ENCODE data around the gene SLC35F3. TPM values are rescaled to one million over a fixed set of nuclear protein-coding genes. Genes with fewer than 3 reads are reported as not detected.
A peak's percentile ranks its signal among the peaks of the same experiment; 100 is the strongest.

The SLC35F3 gene
- polyA plus RNA-seq, 1 donor from 2014 or later = 13.9 TPM

GRCh38 chr1:234123867-234124266, 219.4 kb downstream of the SLC35F3 start:
- Histone ChIP-seq H3K27ac (ENCODE audit: low read length) (no peak overlapping the region), H3K27me3 (ENCODE audit: insufficient read depth, low read depth, low read length) (no peaks in the 10 kb centered on the region), H3K4me2 (ENCODE audit: low read length) (no peak overlapping the region), H3K9me2 (ENCODE audit: insufficient read depth, low read length) (no peaks in the 10 kb centered on the region), H3K4me3 (ENCODE audit: low read length) (no peak overlapping the region), H3K79me2 (replicated peaks; ENCODE audit: insufficient read depth, low read length) (no peaks in the 10 kb centered on the region), H3K9ac (ENCODE audit: low read length) (no peak overlapping the region), H2AFZ (ENCODE audit: low read depth, low read length) (no peak overlapping the region), H3F3A (ENCODE audit: insufficient read depth, low read length, poor library complexity, severe bottlenecking) (no peaks in the 10 kb centered on the region), H3K36me3 (ENCODE audit: insufficient read depth, low read length) (no peaks in the 10 kb centered on the region), H3K9me3 (ENCODE audit: low read length) (no peaks in the 10 kb centered on the region), H4K20me1 (ENCODE audit: insufficient read depth) (no peaks in the 10 kb centered on the region)
- no peak for TF ChIP-seq POLR2AphosphoS5 (IDR thresholded peaks at IDR 0.05)
- TF ChIP-seq REST (IDR thresholded peaks at IDR 0.05; ENCODE audit: borderline replicate concordance) = no peak
- no peak for TF ChIP-seq TAF1 (IDR thresholded peaks at IDR 0.05; ENCODE audit: low read depth)

GRCh38 chr1:234125283-234125682, 220.8 kb downstream of the SLC35F3 start:
- no peak overlapping the region for H3K4me3 ChIP-seq (ENCODE audit: low read length)
- no peaks in the 10 kb centered on the region for H3K36me3 ChIP-seq (ENCODE audit: insufficient read depth, low read length)
- H3K9me3 ChIP-seq (ENCODE audit: low read length) = no peaks in the 10 kb centered on the region
- H4K20me1 ChIP-seq (ENCODE audit: insufficient read depth) = no peaks in the 10 kb centered on the region
- no peaks in the 10 kb centered on the region for H3F3A ChIP-seq (ENCODE audit: insufficient read depth, low read length, poor library complexity, severe bottlenecking)
- H3K27me3 ChIP-seq (ENCODE audit: insufficient read depth, low read depth, low read length) = no peaks in the 10 kb centered on the region
- no peaks in the 10 kb centered on the region for H3K9me2 ChIP-seq (ENCODE audit: insufficient read depth, low read length)
- H3K9ac ChIP-seq (ENCODE audit: low read length) = no peak overlapping the region
- no peak overlapping the region for H2AFZ ChIP-seq (ENCODE audit: low read depth, low read length)
- no peak overlapping the region for H3K27ac ChIP-seq (ENCODE audit: low read length)
- TF ChIP-seq CTCF (IDR thresholded peaks at IDR 0.05; ENCODE audit: poor library complexity, severe bottlenecking) (peak; percentile 18), POLR2AphosphoS5 (IDR thresholded peaks at IDR 0.05) (no peak), SMC3 (conservative IDR thresholded peaks at IDR 0.05; ENCODE audit: poor library complexity) (peak; percentile 16), EP300 (conservative IDR thresholded peaks at IDR 0.05; ENCODE audit: poor library complexity, severe bottlenecking) (no peak), EZH2 (IDR thresholded peaks at IDR 0.05; ENCODE audit: borderline replicate concordance, insufficient read depth, low read length, poor library complexity, severe bottlenecking) (no peak), MXI1 (conservative IDR thresholded peaks at IDR 0.05; ENCODE audit: poor library complexity, severe bottlenecking) (no peak), REST (IDR thresholded peaks at IDR 0.05; ENCODE audit: borderline replicate concordance) (no peak), TAF1 (IDR thresholded peaks at IDR 0.05; ENCODE audit: low read depth) (no peak)
- no peaks in the 10 kb centered on the region for H3K79me2 ChIP-seq (replicated peaks; ENCODE audit: insufficient read depth, low read length)
- no peak overlapping the region for H3K4me2 ChIP-seq (ENCODE audit: low read length)
